ENCODE data around the gene PLEKHG3.

DNA sequence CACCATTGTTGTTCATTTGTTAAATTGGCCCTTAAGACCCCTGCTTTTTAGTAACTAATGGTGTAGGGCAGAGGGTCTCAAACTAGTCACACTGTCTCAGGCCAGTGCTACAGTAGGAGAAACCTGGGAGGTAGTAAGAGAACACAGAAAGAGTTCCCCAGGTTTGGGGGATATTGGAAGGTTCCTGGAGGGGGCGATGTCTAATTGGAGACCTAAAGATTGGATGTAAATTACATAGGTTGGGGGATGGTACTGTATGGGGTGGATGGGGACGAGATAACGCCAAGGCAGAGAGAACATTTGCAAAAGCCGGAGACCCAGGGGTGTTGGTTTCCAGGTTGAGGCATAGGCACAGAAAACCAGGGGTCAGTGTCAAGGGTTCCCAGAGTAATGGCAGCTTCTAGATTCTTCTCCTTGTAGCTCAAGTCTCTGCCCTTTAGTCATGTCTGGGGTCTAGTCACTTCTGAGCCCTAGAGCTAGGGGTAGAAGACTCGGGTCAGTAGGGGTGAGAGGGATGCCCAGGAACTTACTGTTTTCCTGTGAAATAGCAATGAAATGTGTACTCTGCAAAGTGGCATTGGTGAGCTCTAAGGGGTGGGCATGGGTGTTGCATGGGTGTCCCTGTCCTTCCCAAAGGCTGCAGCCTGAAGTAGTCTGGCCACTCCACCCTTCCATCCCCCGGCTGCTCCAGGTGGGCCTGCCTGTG, 21.8 kb downstream of the PLEKHG3 start:
- TF ChIP-seq CTCF (IDR thresholded peaks at IDR 0.05; ENCODE audit: low read depth, low read length, missing input control) (no peak), YY1 (IDR thresholded peaks at IDR 0.05) (no peak), ATF3 (IDR thresholded peaks at IDR 0.05) (no peak), TAF1 (conservative IDR thresholded peaks at IDR 0.05) (no peak), MAX (IDR thresholded peaks at IDR 0.05) (no peak), JUND (IDR thresholded peaks at IDR 0.05) (no peak), GABPA (IDR thresholded peaks at IDR 0.05 in 1 of 2, conservative IDR thresholded peaks at IDR 0.05 in 1 of 2) (no peak), ZBTB33 (IDR thresholded peaks at IDR 0.05) (no peak), FOXA1 (IDR thresholded peaks at IDR 0.05) (no peak)

Measured in liver (tissue), 3 donors.